DMS153 treated with DMSO at 0.1 percent for 48 hours (cell line): ENCODE measurements around the gene TMEM187.

Source experiments
- DNase-seq: peaks from one replicate; lab custom pipeline; 2025; ENCODE audit not compliant: unreplicated experiment; lab: John Stamatoyannopoulos, UW

Gene TMEM187

GRCh38 chrX:153972368-153973126 lies at the start of gene TMEM187:
TSS of gene TMEM187 (plus strand) at chrX:153972754. CDS start at chrX:153982063, 9,309 bp downstream.
- DNase-seq = peak; percentile 90

GRCh38 chrX:153922932-153923857 lies 49.4 kb upstream of the TMEM187 start:
- DNase-seq = peak; percentile 44

GRCh38 chrX:153924149-153924861 lies 48.2 kb upstream of the TMEM187 start:
- DNase-seq = peak; percentile 60

GRCh38 chrX:153925387-153925738 lies 47.2 kb upstream of the TMEM187 start:
- no peak for DNase-seq

- no peak for DNase-seq
Measured at GRCh38 chrX:153925739-153926551, 46.6 kb upstream of the TMEM187 start, which contains the start of gene ARHGAP4. TSS of gene ARHGAP4 (minus strand) at chrX:153926264. CDS start at chrX:153926202, 62 bp downstream.

- no peak for DNase-seq
Measured at GRCh38 chrX:153926552-153926857, 46.0 kb upstream of the TMEM187 start.

GRCh38 chrX:153926858-153927671 lies 45.5 kb upstream of the TMEM187 start:
- peak; percentile 69 for DNase-seq

- DNase-seq = no peak
Measured at GRCh38 chrX:153927672-153927921, 45.0 kb upstream of the TMEM187 start.

GRCh38 chrX:153927922-153928760 lies 44.4 kb upstream of the TMEM187 start:
- peak; percentile 99 for DNase-seq

- no peak for DNase-seq
Measured at GRCh38 chrX:153928846-153929245, 43.7 kb upstream of the TMEM187 start.

- no peak for DNase-seq
Measured at GRCh38 chrX:153929576-153929975, 43.0 kb upstream of the TMEM187 start.

- DNase-seq = no peak
Measured at GRCh38 chrX:153930011-153930910, 42.3 kb upstream of the TMEM187 start.

- DNase-seq = no peak
Measured at GRCh38 chrX:153931151-153931550, 41.4 kb upstream of the TMEM187 start.

- no peak for DNase-seq
Measured at GRCh38 chrX:153931748-153932147, 40.8 kb upstream of the TMEM187 start.

- DNase-seq = no peak
Measured at GRCh38 chrX:153932220-153932915, 40.2 kb upstream of the TMEM187 start.

GRCh38 chrX:153933748-153934147 lies 38.8 kb upstream of the TMEM187 start:
- no peak for DNase-seq

GRCh38 chrX:153934148-153934761 lies 38.3 kb upstream of the TMEM187 start:
- no peak for DNase-seq
